ENCODE data around the gene IQCM.

IQCM gene

GRCh38 chr4:149711593-149712365 is 103.9 kb downstream of the IQCM start:
- no peak for DNase-seq (ENCODE audit: low read depth)

GRCh38 chr4:149709640-149710039 is 106.0 kb downstream of the IQCM start:
- no peak for DNase-seq (ENCODE audit: low read depth)

GRCh38 chr4:149708513-149709130 is 107.0 kb downstream of the IQCM start:
- no peak for DNase-seq (ENCODE audit: low read depth)

GRCh38 chr4:149707862-149708261 is 107.8 kb downstream of the IQCM start:
- no peak for DNase-seq (ENCODE audit: low read depth)

- no peak for DNase-seq (ENCODE audit: low read depth)
Measured at GRCh38 chr4:149706942-149707341, 108.7 kb downstream of the IQCM start.

- no peak for DNase-seq (ENCODE audit: low read depth)
Measured at GRCh38 chr4:149702414-149703293, 113.0 kb downstream of the IQCM start.

- DNase-seq (ENCODE audit: low read depth) = no peak
Measured at GRCh38 chr4:149701435-149702156, 114.0 kb downstream of the IQCM start.

GRCh38 chr4:149700272-149700671 is 115.4 kb downstream of the IQCM start:
- no peak for DNase-seq (ENCODE audit: low read depth)

- DNase-seq (ENCODE audit: low read depth) = no peak
Measured at GRCh38 chr4:149699642-149700041, 116.0 kb downstream of the IQCM start.

GRCh38 chr4:149690726-149691125 is 124.9 kb downstream of the IQCM start:
- no peak for DNase-seq (ENCODE audit: low read depth)

- DNase-seq (ENCODE audit: low read depth) = no peak
Measured at GRCh38 chr4:149684516-149684915, 131.1 kb downstream of the IQCM start.

- DNase-seq (ENCODE audit: low read depth) = no peak
Measured at GRCh38 chr4:149676076-149676475, 139.6 kb downstream of the IQCM start.

- DNase-seq (ENCODE audit: low read depth) = no peak
Measured at GRCh38 chr4:149645790-149646189, 169.9 kb downstream of the IQCM start.

- DNase-seq (ENCODE audit: low read depth) = no peak
Measured at GRCh38 chr4:149638073-149638472, 177.6 kb downstream of the IQCM start.

- no peak for DNase-seq (ENCODE audit: low read depth)
Measured at GRCh38 chr4:149634368-149634767, 181.3 kb downstream of the IQCM start.

- no peak for DNase-seq (ENCODE audit: low read depth)
Measured at GRCh38 chr4:149631629-149632028, 184.0 kb downstream of the IQCM start.

- DNase-seq (ENCODE audit: low read depth) = no peak
Measured at GRCh38 chr4:149630064-149630463, 185.6 kb downstream of the IQCM start.

- no peak for DNase-seq (ENCODE audit: low read depth)
Measured at GRCh38 chr4:149605601-149606378, 209.9 kb downstream of the IQCM start.

- DNase-seq (ENCODE audit: low read depth) = no peak
Measured at GRCh38 chr4:149604827-149605226, 210.8 kb downstream of the IQCM start.

- no peak for DNase-seq (ENCODE audit: low read depth)
Measured at GRCh38 chr4:149595500-149595899, 220.1 kb downstream of the IQCM start.

GRCh38 chr4:149589826-149590225 is 225.8 kb downstream of the IQCM start:
- no peak for DNase-seq (ENCODE audit: low read depth)
